GM21786 (cell line): Measurements from ENCODE around the gene NOX4.
"Not testable (repeated sequence)": the region's sequence is repeated elsewhere in the genome, so short reads cannot be mapped to it uniquely, and the experiment has no call there.

Source experiments
- ATAC-seq: cut with Tn5 transposase; IDR thresholded peaks from one replicate; pipeline ENCODE4 v1.9.1; 2021; ENCODE audit not compliant: unreplicated experiment

The NOX4 gene

DNA sequence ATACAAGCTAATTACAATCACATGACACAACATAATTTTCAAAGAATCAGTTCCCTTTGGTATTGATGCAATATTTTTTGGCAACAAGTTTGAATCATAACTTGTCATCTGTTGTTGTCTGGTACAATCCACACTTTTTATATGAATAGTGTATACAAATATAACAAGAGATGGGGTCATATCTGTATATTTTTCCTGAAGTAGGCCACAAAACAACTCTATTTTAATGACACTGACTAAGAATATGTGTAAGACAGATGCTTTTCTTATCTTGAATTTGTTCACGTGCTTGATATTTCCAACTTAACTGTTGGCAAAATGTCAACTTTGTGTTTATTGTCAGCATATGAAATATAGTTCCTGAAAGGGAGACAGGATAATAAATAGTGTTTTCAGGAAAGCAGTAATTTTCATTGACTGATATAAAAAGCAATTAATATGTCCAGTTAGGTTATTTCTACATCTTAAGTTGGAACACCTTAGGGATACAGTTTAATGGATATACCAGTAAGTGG is 27.9 kb downstream of the NOX4 start:
- no peak for ATAC-seq

GRCh38 chr11:89458716-89459115 is 32.5 kb downstream of the NOX4 start:
- no peak for ATAC-seq

GRCh38 chr11:89457190-89457589 is 34.0 kb downstream of the NOX4 start:
- no peak for ATAC-seq

- ATAC-seq: no peak
These were observed 34.5 kb downstream of the NOX4 start for GRCh38 chr11:89456681-89457080.

DNA sequence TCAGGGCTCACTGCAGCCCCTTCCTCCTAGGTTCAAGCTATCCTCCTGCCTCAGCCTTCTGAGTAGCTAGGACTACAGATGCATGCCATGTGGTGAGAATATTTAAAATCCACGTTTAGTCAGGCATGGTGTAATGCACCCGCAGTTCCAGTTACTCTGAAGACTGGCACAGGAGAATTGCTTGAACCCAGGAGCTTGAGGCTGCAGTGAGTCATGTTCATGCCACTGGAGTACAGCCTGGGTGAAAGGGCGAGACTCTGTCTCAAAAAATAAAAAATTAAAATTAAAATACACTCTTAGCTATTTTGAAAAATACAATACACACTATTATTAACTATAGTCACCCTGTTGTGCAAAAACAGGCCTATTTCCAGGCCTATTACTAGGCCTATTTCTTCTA is 38.4 kb downstream of the NOX4 start:
- ATAC-seq: no peak

DNA sequence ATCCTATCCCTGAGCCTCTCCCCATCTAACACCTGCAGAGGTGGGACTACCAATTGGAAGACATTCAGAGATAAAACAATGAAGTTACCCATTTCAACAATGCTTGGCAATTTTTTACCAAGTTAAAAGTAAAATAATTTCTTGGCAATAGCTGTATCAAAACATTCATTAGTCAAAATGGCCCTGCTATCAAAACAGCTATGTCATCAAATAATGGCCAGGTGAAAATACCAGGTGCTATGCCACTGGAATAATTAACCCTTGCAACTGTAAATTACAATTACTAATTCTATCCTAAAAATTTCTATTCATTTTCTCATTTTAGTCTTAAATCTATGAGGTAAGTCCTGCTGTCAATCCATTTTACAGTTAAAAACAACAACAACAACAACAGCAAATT is 43.3 kb downstream of the NOX4 start:
- no peak for ATAC-seq

DNA sequence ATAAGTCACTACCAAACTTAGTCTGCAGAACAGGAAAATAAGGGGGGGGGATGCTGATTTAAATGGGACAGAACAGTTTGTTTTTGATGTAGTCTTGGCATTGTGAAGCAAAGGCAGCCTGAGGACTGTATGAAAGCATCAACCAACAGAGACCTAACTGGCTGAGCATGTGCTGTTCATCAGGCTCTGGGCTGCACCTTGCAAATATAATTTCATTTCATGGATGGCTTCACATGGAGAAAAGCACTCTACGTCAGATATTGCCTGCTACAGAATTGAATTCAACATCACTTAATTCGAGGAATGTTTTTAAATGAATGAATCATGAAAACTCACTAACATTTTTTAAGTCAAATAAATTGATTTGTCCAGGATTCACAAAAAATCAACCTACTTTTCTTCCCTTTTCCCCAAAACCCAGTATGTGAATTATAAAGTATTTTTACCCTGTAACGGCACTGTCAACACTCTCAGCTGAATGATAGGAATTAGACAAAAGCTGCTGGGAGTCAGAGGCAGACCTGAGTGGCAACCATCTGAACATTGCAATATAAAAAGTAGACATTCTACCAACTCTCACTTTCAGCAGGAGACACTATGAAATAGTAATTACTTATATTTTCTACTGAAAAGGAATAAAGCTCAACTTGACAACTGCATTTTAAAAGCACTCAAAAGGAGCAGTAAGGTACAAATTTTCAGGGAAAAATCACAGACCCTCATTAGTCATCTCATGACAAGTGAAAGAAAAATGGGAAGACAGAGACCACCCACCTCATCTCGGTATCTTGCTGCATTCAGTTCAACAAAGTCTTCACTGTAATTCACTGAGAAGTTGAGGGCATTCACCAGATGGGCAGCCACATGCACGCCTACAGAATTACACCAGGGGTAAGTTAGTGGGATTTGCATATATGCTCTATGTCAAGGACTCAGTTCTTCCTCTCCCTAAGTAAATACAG is 47.5 kb downstream of the NOX4 start:
- ATAC-seq: no peak

DNA sequence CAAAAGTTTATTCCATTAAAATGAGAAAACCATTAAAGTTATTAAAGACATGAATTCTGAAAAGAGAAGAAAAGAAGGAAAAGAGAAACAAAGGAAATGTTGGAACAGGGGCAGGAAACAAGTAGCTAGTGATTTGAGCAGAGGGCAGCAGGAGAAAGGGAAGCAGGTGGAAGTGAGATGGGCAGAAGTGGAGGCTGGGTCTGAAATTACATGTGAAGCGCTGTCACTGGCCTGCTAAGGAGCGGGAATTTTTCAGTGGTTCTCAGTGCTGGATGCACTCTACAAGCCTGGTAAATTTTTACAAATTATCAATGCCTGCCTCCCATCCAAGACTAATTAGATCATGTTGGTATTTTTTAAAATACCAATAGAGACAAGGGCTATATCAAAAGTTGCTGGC is 48.4 kb downstream of the NOX4 start:
- ATAC-seq: no peak

- no peak for ATAC-seq
These were observed 49.6 kb downstream of the NOX4 start for GRCh38 chr11:89441606-89442005.

DNA sequence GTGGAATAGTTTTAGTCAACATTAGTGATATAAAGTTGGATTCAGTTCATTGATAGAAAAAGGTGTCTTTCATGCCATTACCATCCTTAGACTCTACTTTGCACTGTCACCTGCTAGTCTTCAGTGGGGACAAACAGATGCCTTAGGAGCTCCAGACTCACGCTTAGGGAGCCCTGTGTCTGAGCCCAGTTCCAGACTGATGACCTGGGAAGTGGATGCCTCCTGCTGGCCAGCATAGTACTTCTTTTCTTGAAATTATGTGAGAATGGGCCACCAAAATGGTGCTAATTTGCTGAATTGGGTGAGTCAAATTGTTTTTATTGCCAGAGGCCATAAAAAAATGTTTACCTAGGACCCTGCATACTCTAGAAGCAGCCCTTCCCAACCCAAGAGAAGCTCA is 53.9 kb downstream of the NOX4 start:
- no peak for ATAC-seq

- ATAC-seq: no peak
These were observed 55.1 kb downstream of the NOX4 start for GRCh38 chr11:89436071-89436470.

- peak; percentile 64 for ATAC-seq
These were observed 57.9 kb downstream of the NOX4 start for GRCh38 chr11:89433278-89433677.

- ATAC-seq: not testable (repeated sequence)
These were observed 59.0 kb downstream of the NOX4 start for GRCh38 chr11:89432182-89432581.

- not testable (repeated sequence) for ATAC-seq
These were observed 64.7 kb downstream of the NOX4 start for GRCh38 chr11:89426501-89426900.

DNA sequence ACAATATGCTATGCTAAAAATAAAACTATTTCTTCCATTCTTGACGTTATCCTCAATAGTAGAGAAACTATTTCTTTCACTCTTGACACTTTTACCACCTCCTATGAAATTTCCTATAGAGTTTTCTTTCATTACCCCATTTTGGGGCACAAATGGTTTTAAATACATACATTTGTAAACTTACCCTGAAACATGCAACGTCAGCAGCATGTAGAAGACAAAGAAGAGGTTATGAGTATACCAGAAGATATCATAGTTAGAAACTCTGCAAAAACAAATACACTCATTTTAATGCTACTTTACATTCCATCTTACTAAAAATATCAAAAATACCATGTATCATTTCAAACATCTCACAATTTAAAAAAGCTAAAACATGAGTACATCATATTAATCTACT is 69.5 kb downstream of the NOX4 start:
- ATAC-seq: no peak

DNA sequence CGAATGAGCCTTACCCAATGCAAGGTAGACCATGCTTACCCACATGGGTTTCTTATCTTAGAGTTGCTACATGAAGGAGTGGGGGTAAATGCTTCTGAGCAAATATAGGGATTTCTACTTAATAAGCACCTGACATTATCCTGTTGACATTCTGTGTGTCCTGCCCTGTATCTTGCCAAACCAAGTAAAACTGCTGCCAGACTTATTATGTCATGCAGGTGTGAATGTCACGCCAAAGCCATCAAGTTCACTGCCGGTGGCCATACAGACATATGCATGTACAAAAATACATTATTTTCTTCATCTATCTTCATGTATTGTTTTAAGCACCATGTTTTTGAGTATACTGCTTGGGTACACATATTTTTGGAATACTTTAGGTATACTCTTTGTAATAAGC is 70.2 kb downstream of the NOX4 start:
- no peak for ATAC-seq

GRCh38 chr11:89416961-89417360 is 74.2 kb downstream of the NOX4 start:
- no peak for ATAC-seq

GRCh38 chr11:89411112-89411511 is 80.1 kb downstream of the NOX4 start:
- ATAC-seq: not testable (repeated sequence)

- not testable (repeated sequence) for ATAC-seq
These were observed 80.5 kb downstream of the NOX4 start for GRCh38 chr11:89410666-89411065.

DNA sequence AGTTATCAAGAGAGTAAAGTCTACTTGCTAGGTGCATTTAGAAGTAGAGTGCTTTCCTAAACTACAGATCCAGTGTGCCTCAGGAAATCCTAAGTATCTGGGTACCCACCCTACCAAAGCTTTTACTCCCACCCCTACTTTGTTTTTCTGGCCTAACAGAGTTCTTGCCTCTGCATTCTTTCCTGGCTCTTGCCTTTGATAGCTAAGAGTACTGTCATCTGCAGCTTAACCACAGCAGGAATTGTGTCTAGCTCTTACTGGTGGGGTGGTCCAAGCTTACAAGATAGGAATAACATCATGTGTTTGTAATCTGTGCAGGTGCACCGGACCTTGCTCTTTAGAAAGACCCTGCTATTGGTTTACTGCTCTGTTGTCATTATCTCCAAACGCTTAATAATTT is 82.7 kb downstream of the NOX4 start:
- not testable (repeated sequence) for ATAC-seq

DNA sequence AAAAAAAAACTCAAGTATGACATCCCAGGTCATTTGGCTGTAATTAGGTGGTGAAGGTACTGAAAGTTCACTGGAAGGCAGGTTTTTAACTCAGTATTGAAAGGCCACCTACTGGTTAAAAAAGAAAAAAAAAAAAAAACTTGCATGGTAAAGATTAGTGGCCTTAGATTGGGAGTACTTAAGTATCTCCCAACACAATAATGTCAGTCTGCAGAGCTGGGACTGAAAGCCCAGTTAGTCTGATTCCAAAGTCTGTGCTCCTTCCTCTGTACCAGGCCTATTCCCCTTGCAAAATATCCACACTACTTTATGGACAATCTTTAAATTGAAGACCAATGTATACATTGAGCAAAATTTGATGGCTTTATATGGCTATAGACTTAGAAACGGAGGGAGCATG is 85.5 kb downstream of the NOX4 start:
- ATAC-seq: no peak

DNA sequence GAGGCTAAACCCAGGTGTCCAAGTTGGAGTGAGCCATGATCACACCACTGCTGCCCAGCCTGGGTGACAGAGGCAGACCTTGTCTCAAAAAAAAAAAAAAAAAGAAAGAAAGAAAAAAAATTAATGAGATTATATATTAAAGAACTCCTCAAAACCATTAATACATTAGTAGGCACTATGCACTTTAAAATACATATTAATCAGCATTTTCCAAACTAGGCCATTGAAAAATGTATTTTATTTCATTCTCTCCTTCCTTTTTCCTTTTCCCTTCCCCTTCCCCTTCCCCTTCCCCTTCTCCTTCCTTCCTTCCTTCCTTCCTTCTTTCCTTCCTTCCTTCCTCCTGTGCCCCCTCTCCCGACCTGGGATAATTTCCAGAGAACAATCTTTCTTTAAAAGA is 99.5 kb downstream of the NOX4 start:
- ATAC-seq: not testable (repeated sequence)

DNA sequence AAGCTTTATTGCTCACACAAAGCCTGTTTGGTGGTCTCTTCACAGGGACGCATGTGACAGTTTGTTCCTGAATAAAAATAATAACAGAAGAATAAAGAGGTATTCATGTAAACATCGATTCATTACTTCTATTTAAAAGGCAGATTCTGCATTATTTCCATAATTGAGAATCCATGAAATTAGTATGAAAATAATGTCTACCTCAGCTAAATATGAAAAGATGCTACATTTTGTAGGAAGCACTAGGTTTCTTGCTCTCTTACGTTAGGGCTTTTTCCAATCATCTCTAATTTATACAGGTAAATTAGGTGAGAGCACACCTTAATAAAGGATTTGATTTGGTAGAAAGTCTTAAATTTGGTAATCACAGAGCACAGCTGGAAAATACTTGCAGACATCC is 103.7 kb downstream of the NOX4 start:
- ATAC-seq: not testable (repeated sequence)
